DND-41 (cell line): ENCODE data around the gene SAMD4A.

Experiments used
- ATAC-seq: fragments of 200-7000 bp; cut with Tn5 transposase; 3 replicates; pipeline ENCODE4 v1.9.1; 2021; ENCODE audit warnings: low read depth; ENCODE audit not compliant: insufficient read depth
- DNase-seq: peaks from one replicate; pipeline ENCODE4 v3.0.0-alpha.2; 2020
- H2AFZ ChIP-seq: 2 replicates; pipeline ENCODE4 v1.6.0; 2012; ENCODE audit warnings: low read depth, low read length
- H3K27ac ChIP-seq: 2 replicates; pipeline ENCODE4 v1.5.1; 2012; ENCODE audit warnings: low read length, inconsistent platforms
- H3K27me3 ChIP-seq: fragments of 200-600 bp; sonication (generic); 2 replicates; pipeline ENCODE4 v1.6.0; 2012; ENCODE audit warnings: low read length, mild to moderate bottlenecking, inconsistent platforms; ENCODE audit not compliant: insufficient read depth, poor library complexity
- H3K36me3 ChIP-seq: 2 replicates; pipeline ENCODE4 v1.5.1; 2012; ENCODE audit warnings: low read length, inconsistent platforms; ENCODE audit not compliant: insufficient read depth
- H3K4me1 ChIP-seq: 2 replicates; pipeline ENCODE4 v1.5.1; 2012; ENCODE audit warnings: mild to moderate bottlenecking, low read length; ENCODE audit not compliant: insufficient read depth
- H3K4me2 ChIP-seq: 2 replicates; pipeline ENCODE4 v1.6.0; 2012; ENCODE audit warnings: mild to moderate bottlenecking, moderate library complexity, low read length, inconsistent platforms; ENCODE audit not compliant: insufficient read depth
- H3K4me3 ChIP-seq, 2 experiments: fragments of 200-600 bp in 1 of 2; shearing (Covaris generic) in 1 of 2; 2 replicates each; pipeline ENCODE4 v1.5.1; 2012 to 2016; ENCODE audit warnings: inconsistent platforms in 2 of 2, low read length in 2 of 2, mild to moderate bottlenecking in 2 of 2, low read depth in 1 of 2, moderate library complexity in 1 of 2
- H3K79me2 ChIP-seq: 2 replicates; pipeline ENCODE4 v1.6.0; 2012; ENCODE audit warnings: low read length, inconsistent platforms; ENCODE audit not compliant: insufficient read depth
- H3K9ac ChIP-seq: 2 replicates; pipeline ENCODE4 v1.6.0; 2012; ENCODE audit warnings: low read depth, mild to moderate bottlenecking, inconsistent platforms, low read length, moderate library complexity
- H3K9me3 ChIP-seq: 2 replicates; pipeline ENCODE4 v1.5.1; 2012; ENCODE audit warnings: low read length, moderate library complexity, mild to moderate bottlenecking, inconsistent platforms; ENCODE audit not compliant: insufficient read depth, severe bottlenecking
- H4K20me1 ChIP-seq: 2 replicates; pipeline ENCODE4 v1.6.0; 2012; ENCODE audit warnings: low read length; ENCODE audit not compliant: insufficient read depth
- CTCF ChIP-seq: IDR thresholded peaks from 2 replicates; pipeline ENCODE4 v1.5.1; 2012; ENCODE audit warnings: borderline replicate concordance, low read length, moderate library complexity, mild to moderate bottlenecking; ENCODE audit not compliant: poor library complexity, severe bottlenecking; ENCODE audit errors: extremely low read depth
- EZH2 ChIP-seq: IDR thresholded peaks from 3 replicates; pipeline ENCODE4 v1.6.1; 2012; ENCODE audit warnings: borderline replicate concordance, low read depth, mild to moderate bottlenecking, moderate library complexity, low read length, inconsistent platforms; ENCODE audit not compliant: severe bottlenecking

Gene SAMD4A

DNA sequence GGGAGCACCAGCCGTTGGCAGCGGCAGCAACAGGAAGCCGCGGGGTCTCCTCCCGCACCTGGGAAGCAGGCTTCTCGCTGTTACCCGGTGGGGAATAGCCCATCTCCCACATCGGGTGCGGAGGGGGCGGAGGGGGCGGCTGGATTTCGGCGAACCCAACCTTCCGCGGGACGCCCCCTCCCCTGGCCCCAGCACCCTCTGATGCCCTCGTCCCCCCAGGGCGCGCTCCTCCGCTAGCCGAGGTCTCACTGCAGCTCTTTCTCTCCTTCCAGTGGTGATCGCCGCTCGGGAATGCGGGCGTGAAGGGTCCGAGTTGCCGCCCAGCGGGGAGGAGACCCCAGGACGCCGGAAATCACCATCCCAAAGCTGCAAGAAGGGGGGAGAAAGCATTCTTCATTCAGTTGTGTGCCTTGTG is 303 bp downstream of the SAMD4A start:
- DNase-seq = no peak
- Histone ChIP-seq H3K36me3 (no peaks in the 10 kb centered on the region), H3K4me1 (peaks cover 34% of the 10 kb centered on the region), H2AFZ (peak overlapping the region; percentile 74), H4K20me1 (peaks cover 10% of the 10 kb centered on the region), H3K4me2 (peak overlapping the region; percentile 98), H3K27ac (0 out of 2 replicates have a peak overlapping the region, but pooled peaks have one; percentile 1), H3K9me3 (peaks cover 4% of the 10 kb centered on the region), H3K9ac (peak overlapping the region; percentile 53), H3K27me3 (peaks cover 64% of the 10 kb centered on the region), H3K4me3 (peak overlapping the region; percentile 63 to 81), H3K79me2 (no peaks in the 10 kb centered on the region)
- peak; percentile 34; the same call in 2 of the 3 replicates for ATAC-seq
- TF ChIP-seq EZH2 (no peak), CTCF (no peak)

- peaks cover 34% of the 10 kb centered on the region for H3K4me1 ChIP-seq
- peak overlapping the region; percentile 63 to 81 for H3K4me3 ChIP-seq
- ATAC-seq (peak; percentile 49), DNase-seq (peak; percentile 38)
- H3K27me3 ChIP-seq = peaks cover 64% of the 10 kb centered on the region
- no peaks in the 10 kb centered on the region for H3K79me2 ChIP-seq
- peaks cover 10% of the 10 kb centered on the region for H3K9me3 ChIP-seq
- H3K9ac ChIP-seq = peak overlapping the region; percentile 53
- H2AFZ ChIP-seq = peak overlapping the region; percentile 74
- no peaks in the 10 kb centered on the region for H3K36me3 ChIP-seq
- peak; percentile 96 for TF ChIP-seq EZH2
- TF ChIP-seq CTCF = peak; percentile 4
- H4K20me1 ChIP-seq = peaks cover 10% of the 10 kb centered on the region
- peak overlapping the region; percentile 98 for H3K4me2 ChIP-seq
- 0 out of 2 replicates have a peak overlapping the region, but pooled peaks have one; percentile 1 for H3K27ac ChIP-seq
These were observed 972 bp downstream of the SAMD4A start for GRCh38 chr14:54567639-54568561.

DNA sequence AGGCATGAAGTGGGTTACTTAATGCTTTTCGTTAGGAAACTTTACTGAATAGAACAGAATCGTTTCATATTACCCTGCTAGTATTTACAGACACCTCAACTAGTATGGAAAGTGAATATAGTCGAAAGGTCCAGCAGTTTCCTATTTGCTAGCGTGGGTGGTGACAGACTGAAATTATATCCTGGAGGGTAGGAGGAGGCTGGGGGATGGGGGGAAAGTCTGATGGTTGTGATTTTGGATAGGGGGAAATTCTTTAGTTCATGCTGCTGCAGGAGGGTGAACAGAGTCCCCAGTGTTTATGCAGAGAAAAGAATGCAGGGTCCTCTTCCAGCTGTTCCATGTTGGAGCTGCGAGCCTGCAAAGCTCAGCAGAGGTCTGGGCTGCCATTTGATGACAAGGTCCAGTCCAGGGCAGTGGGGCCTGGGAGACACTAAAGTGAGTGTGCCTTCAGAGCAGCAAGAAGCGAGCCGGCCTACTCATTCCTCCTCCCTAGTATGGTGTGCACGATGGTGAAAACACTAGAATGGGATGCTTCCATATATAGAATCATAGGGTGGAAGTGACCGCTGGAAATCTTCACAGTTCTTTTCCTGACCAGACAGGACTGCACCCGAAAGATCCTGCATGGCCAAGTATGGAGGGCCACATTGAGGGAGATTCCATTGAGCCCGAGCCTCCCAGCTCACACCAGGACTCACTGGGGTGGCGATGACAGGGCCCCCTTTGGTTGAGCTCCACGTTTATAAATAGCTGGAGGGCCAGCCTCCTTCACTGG is 2.1 kb downstream of the SAMD4A start:
- Histone ChIP-seq H3K9me3 (peaks cover 10% of the 10 kb centered on the region), H3K9ac (no peak overlapping the region)

More for the DNA sequence above, 2.1 kb downstream of the SAMD4A start:
- Histone ChIP-seq H3K4me1 (peaks cover 34% of the 10 kb centered on the region), H3K79me2 (no peaks in the 10 kb centered on the region), H3K4me2 (no peak overlapping the region), H3K36me3 (no peaks in the 10 kb centered on the region), H4K20me1 (peaks cover 10% of the 10 kb centered on the region), H2AFZ (no peak overlapping the region), H3K4me3 (no peak overlapping the region), H3K27me3 (peaks cover 64% of the 10 kb centered on the region), H3K27ac (no peak overlapping the region)
- TF ChIP-seq CTCF = no peak
- TF ChIP-seq EZH2 = no peak
- ATAC-seq (no peak), DNase-seq (no peak)
